WTC11 (cell line): Measurements from ENCODE around the gene PTPRC.

ENCODE experiments used
- CTCF ChIP-seq: fragments of 200-600 bp; IDR thresholded peaks from 2 replicates; pipeline ENCODE4 v1.8.0; 2022; ENCODE audit warnings: antibody characterized with exemption
- ELF4 ChIP-seq: sonication (generic); formaldehyde crosslinking; IDR thresholded peaks from 2 replicates; pipeline ENCODE4 v1.8.1; 2022; ENCODE audit warnings: low read depth, mild to moderate bottlenecking, moderate library complexity, missing genetic modification reagents
- GABPB1 ChIP-seq: sonication (generic); formaldehyde crosslinking; IDR thresholded peaks from 2 replicates; pipeline ENCODE4 v1.8.1; 2023; ENCODE audit warnings: mild to moderate bottlenecking, missing genetic modification reagents
- SP1 ChIP-seq: sonication (generic); formaldehyde crosslinking; conservative IDR thresholded peaks from 2 replicates; pipeline ENCODE4 v1.8.1; 2022; ENCODE audit warnings: missing genetic modification reagents
- ZNF138 ChIP-seq: sonication (generic); formaldehyde crosslinking; conservative IDR thresholded peaks from 2 replicates; pipeline ENCODE4 v1.8.1; 2022; ENCODE audit warnings: mild to moderate bottlenecking, moderate library complexity, missing genetic modification reagents
- ZNF281 ChIP-seq: sonication (generic); formaldehyde crosslinking; IDR thresholded peaks from 2 replicates; pipeline ENCODE4 v1.8.0; 2023; ENCODE audit warnings: mild to moderate bottlenecking, missing genetic modification reagents
- ZNF416 ChIP-seq: fragments of 250-450 bp; sonication (Bioruptor Pico); IDR thresholded peaks from 2 replicates; pipeline ENCODE4 v1.9.0; 2021; ENCODE audit warnings: mild to moderate bottlenecking, inconsistent platforms
- ZNF671 ChIP-seq: fragments of 250-450 bp; sonication (Bioruptor Pico); IDR thresholded peaks from 2 replicates; pipeline ENCODE4 v1.8.0; 2021; ENCODE audit warnings: mild to moderate bottlenecking
- TF ChIP-seq, protein P1 (sequence below): sonication (generic); formaldehyde crosslinking; IDR thresholded peaks from 2 replicates; pipeline ENCODE4 v1.8.0; 2023; ENCODE audit warnings: missing genetic modification reagents, mild to moderate bottlenecking, borderline replicate concordance

DNA sequence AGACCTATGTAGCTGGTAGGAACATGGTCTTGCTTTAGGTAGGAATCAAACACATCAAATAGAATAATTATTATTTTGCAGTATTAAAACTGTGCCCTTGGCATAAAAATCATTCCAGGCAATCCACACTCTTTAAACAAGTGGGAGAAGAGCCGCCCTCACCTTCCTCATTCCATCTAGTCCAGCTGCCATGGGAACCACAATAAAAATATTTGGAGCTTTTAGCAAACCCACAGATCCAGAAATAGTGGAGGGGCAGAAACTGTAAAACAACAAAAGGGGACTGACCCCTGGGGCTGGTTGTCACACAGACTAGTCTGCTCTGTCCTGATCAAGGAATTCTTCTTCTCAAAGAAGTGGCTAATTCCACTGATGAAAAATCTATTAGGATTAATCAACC, 61.6 kb downstream of the PTPRC start:
- TF ChIP-seq, protein P1, sequence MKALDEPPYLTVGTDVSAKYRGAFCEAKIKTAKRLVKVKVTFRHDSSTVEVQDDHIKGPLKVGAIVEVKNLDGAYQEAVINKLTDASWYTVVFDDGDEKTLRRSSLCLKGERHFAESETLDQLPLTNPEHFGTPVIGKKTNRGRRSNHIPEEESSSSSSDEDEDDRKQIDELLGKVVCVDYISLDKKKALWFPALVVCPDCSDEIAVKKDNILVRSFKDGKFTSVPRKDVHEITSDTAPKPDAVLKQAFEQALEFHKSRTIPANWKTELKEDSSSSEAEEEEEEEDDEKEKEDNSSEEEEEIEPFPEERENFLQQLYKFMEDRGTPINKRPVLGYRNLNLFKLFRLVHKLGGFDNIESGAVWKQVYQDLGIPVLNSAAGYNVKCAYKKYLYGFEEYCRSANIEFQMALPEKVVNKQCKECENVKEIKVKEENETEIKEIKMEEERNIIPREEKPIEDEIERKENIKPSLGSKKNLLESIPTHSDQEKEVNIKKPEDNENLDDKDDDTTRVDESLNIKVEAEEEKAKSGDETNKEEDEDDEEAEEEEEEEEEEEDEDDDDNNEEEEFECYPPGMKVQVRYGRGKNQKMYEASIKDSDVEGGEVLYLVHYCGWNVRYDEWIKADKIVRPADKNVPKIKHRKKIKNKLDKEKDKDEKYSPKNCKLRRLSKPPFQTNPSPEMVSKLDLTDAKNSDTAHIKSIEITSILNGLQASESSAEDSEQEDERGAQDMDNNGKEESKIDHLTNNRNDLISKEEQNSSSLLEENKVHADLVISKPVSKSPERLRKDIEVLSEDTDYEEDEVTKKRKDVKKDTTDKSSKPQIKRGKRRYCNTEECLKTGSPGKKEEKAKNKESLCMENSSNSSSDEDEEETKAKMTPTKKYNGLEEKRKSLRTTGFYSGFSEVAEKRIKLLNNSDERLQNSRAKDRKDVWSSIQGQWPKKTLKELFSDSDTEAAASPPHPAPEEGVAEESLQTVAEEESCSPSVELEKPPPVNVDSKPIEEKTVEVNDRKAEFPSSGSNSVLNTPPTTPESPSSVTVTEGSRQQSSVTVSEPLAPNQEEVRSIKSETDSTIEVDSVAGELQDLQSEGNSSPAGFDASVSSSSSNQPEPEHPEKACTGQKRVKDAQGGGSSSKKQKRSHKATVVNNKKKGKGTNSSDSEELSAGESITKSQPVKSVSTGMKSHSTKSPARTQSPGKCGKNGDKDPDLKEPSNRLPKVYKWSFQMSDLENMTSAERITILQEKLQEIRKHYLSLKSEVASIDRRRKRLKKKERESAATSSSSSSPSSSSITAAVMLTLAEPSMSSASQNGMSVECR (CRISPR knock-in tag): no peak
- no peak for TF ChIP-seq ZNF138 (CRISPR knock-in tag)
- no peak for TF ChIP-seq ELF4 (CRISPR knock-in tag)
- TF ChIP-seq CTCF: no peak
- no peak for TF ChIP-seq ZNF671
- TF ChIP-seq ZNF416: no peak
- no peak for TF ChIP-seq ZNF281 (CRISPR knock-in tag)
- TF ChIP-seq GABPB1 (CRISPR knock-in tag): no peak
- TF ChIP-seq SP1: no peak
